DND-41 (cell line): ENCODE measurements around the gene LRRC27.

ENCODE experiments used
- ATAC-seq: fragments of 200-7000 bp; cut with Tn5 transposase; 3 replicates; pipeline ENCODE4 v1.9.1; 2021; ENCODE audit warnings: low read depth; ENCODE audit not compliant: insufficient read depth
- DNase-seq: peaks from one replicate; pipeline ENCODE4 v3.0.0-alpha.2; 2020
- H2AFZ ChIP-seq: 2 replicates; pipeline ENCODE4 v1.6.0; 2012; ENCODE audit warnings: low read depth, low read length
- H3K27ac ChIP-seq: 2 replicates; pipeline ENCODE4 v1.5.1; 2012; ENCODE audit warnings: low read length, inconsistent platforms
- H3K27me3 ChIP-seq: fragments of 200-600 bp; sonication (generic); 2 replicates; pipeline ENCODE4 v1.6.0; 2012; ENCODE audit warnings: low read length, mild to moderate bottlenecking, inconsistent platforms; ENCODE audit not compliant: insufficient read depth, poor library complexity
- H3K36me3 ChIP-seq: 2 replicates; pipeline ENCODE4 v1.5.1; 2012; ENCODE audit warnings: low read length, inconsistent platforms; ENCODE audit not compliant: insufficient read depth
- H3K4me1 ChIP-seq: 2 replicates; pipeline ENCODE4 v1.5.1; 2012; ENCODE audit warnings: mild to moderate bottlenecking, low read length; ENCODE audit not compliant: insufficient read depth
- H3K4me2 ChIP-seq: 2 replicates; pipeline ENCODE4 v1.6.0; 2012; ENCODE audit warnings: mild to moderate bottlenecking, moderate library complexity, low read length, inconsistent platforms; ENCODE audit not compliant: insufficient read depth
- H3K4me3 ChIP-seq, 2 experiments: fragments of 200-600 bp in 1 of 2; shearing (Covaris generic) in 1 of 2; 2 replicates each; pipeline ENCODE4 v1.5.1; 2012 to 2016; ENCODE audit warnings: inconsistent platforms in 2 of 2, low read length in 2 of 2, mild to moderate bottlenecking in 2 of 2, low read depth in 1 of 2, moderate library complexity in 1 of 2
- H3K79me2 ChIP-seq: 2 replicates; pipeline ENCODE4 v1.6.0; 2012; ENCODE audit warnings: low read length, inconsistent platforms; ENCODE audit not compliant: insufficient read depth
- H3K9ac ChIP-seq: 2 replicates; pipeline ENCODE4 v1.6.0; 2012; ENCODE audit warnings: low read depth, mild to moderate bottlenecking, inconsistent platforms, low read length, moderate library complexity
- H3K9me3 ChIP-seq: 2 replicates; pipeline ENCODE4 v1.5.1; 2012; ENCODE audit warnings: low read length, moderate library complexity, mild to moderate bottlenecking, inconsistent platforms; ENCODE audit not compliant: insufficient read depth, severe bottlenecking
- H4K20me1 ChIP-seq: 2 replicates; pipeline ENCODE4 v1.6.0; 2012; ENCODE audit warnings: low read length; ENCODE audit not compliant: insufficient read depth
- CTCF ChIP-seq: IDR thresholded peaks from 2 replicates; pipeline ENCODE4 v1.5.1; 2012; ENCODE audit warnings: borderline replicate concordance, low read length, moderate library complexity, mild to moderate bottlenecking; ENCODE audit not compliant: poor library complexity, severe bottlenecking; ENCODE audit errors: extremely low read depth
- EZH2 ChIP-seq: IDR thresholded peaks from 3 replicates; pipeline ENCODE4 v1.6.1; 2012; ENCODE audit warnings: borderline replicate concordance, low read depth, mild to moderate bottlenecking, moderate library complexity, low read length, inconsistent platforms; ENCODE audit not compliant: severe bottlenecking

The LRRC27 gene

GRCh38 chr10:132425757-132426155 is 93.8 kb downstream of the LRRC27 start:
- Histone ChIP-seq H3K79me2 (no peaks in the 10 kb centered on the region), H3K4me2 (no peak overlapping the region), H3K4me1 (no peaks in the 10 kb centered on the region), H4K20me1 (peaks cover 7% of the 10 kb centered on the region; the same call in 1 of the 2 replicates), H3K36me3 (no peaks in the 10 kb centered on the region; the same call in 1 of the 2 replicates), H3K9me3 (peaks cover 2% of the 10 kb centered on the region), H3K9ac (no peak overlapping the region), H3K27ac (no peak overlapping the region), H3K27me3 (no peaks in the 10 kb centered on the region), H2AFZ (no peak overlapping the region), H3K4me3 (no peak overlapping the region)
- no peak for TF ChIP-seq CTCF
- TF ChIP-seq EZH2: no peak
- DNase-seq (no peak), ATAC-seq (no peak)

GRCh38 chr10:132427006-132427771 is 95.2 kb downstream of the LRRC27 start:
- Histone ChIP-seq H3K36me3 (no peaks in the 10 kb centered on the region; the same call in 1 of the 2 replicates), H3K79me2 (no peaks in the 10 kb centered on the region), H3K9ac (no peak overlapping the region), H3K9me3 (peaks cover 2% of the 10 kb centered on the region), H3K27me3 (no peaks in the 10 kb centered on the region), H3K4me2 (no peak overlapping the region), H3K4me1 (no peaks in the 10 kb centered on the region), H4K20me1 (peaks cover 7% of the 10 kb centered on the region; the same call in 1 of the 2 replicates), H3K27ac (no peak overlapping the region), H2AFZ (no peak overlapping the region), H3K4me3 (no peak overlapping the region)
- ATAC-seq: no peak
- TF ChIP-seq CTCF (no peak), EZH2 (no peak)
- DNase-seq: no peak

GRCh38 chr10:132427939-132428367 is 96.0 kb downstream of the LRRC27 start:
- Histone ChIP-seq H2AFZ (no peak overlapping the region), H3K79me2 (no peaks in the 10 kb centered on the region), H3K4me3 (no peak overlapping the region), H4K20me1 (peaks cover 6% of the 10 kb centered on the region; the same call in 1 of the 2 replicates), H3K4me2 (no peak overlapping the region), H3K27ac (no peak overlapping the region), H3K36me3 (no peaks in the 10 kb centered on the region; the same call in 1 of the 2 replicates), H3K4me1 (no peaks in the 10 kb centered on the region), H3K9me3 (peaks cover 2% of the 10 kb centered on the region), H3K9ac (no peak overlapping the region), H3K27me3 (no peaks in the 10 kb centered on the region)
- DNase-seq (no peak), ATAC-seq (no peak)
- no peak for TF ChIP-seq EZH2
- TF ChIP-seq CTCF: no peak
